ENCODE measurements around the gene BMS1.
"Not testable (repeated sequence)": the region's sequence is repeated elsewhere in the genome, so short reads cannot be mapped to it uniquely, and the experiment has no call there.

Gene BMS1

GRCh38 chr10:42866115-42866995 is 83.8 kb downstream of the BMS1 start:
- DNase-seq, result no peak

- DNase-seq, result no peak
Measured at GRCh38 chr10:42867571-42867970, 85.0 kb downstream of the BMS1 start.

DNA sequence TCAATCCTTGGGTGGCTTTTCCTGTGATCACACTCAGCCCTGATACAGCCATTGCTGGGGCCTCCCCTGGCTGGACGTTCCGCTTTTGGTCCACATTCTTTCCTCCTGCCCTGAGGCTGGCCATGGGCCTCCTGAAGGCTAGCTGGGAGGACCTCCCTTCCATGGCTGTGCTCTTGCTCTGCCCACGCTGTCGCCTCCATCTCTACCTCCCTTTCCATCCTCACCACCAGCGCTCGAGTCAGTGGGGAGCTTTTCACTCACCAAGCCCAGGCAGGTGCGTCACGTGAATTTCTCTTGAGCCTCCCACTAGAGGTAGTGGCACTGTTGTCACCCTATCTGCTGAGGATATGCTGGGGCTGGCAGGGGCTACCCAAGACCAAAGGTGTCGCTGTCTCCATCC is 85.9 kb downstream of the BMS1 start:
- DNase-seq, result no peak

- DNase-seq, result no peak
Measured at GRCh38 chr10:42869977-42870350, 87.4 kb downstream of the BMS1 start.

- DNase-seq, result not testable (repeated sequence)
Measured at GRCh38 chr10:42871138-42871641, 88.6 kb downstream of the BMS1 start.

GRCh38 chr10:42871823-42872222 is 89.2 kb downstream of the BMS1 start:
- DNase-seq, result no peak

- DNase-seq, result no peak
Measured at GRCh38 chr10:42872865-42873435, 90.4 kb downstream of the BMS1 start.

DNA sequence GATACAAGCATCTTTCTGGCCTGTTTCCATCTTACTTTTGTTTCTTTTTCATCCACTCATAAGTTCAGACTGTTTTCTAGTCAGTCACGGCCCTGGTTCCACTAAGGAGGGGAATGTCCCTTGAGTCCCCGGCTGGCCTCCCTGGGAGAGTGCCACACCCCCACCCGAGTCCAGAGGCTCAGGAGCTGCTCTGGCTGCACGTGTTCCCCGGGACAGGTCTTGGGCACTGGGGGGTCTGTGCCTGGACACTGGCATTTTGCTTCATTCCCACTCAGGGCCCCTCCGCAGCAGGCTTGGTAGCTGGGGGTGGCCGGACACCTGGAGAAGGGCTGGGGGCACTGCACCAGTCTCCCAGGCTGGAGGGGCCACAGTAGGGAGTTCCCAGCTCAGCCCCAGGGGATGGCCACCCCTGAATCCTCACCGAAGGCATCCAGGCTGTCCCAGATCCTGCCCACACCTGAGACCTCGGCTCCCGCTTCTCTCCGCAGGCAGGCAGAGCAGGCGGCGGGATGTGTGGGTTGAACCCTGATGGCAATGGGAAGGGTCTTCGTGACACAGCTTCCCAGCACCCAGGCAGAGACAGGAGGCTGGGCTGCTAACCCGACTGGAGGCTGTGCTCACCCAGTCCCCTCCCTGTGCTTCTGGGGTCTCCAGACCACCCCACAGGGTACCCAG is 92.3 kb downstream of the BMS1 start:
- DNase-seq, result no peak

GRCh38 chr10:42875388-42875755 is 92.8 kb downstream of the BMS1 start:
- no peak for DNase-seq

DNA sequence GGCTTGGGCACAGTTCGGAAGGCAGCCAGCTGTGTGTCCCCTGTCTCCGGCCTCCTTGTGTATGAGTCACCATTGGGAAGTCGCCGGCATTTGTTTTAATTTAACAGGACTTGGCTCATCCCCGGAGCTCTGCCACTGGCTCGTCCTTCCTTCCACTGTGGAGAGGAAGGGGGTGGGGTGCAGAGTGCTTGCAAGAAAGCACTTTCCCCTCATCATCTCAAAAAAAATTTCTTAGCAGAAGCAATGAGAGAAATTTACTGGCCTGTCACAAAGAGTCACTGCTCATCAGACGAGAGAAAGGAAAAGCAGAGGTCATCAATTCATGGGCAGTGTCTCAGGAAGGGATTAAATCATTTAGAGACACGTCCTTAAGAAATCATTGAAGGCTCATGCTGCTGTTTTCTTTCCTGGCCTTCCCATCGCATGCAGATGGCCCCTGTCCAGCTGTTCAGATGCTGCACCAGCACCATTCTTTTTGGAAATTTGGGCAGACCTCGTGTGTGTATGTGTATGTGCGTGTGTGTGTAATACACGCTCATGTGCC is 93.3 kb downstream of the BMS1 start:
- DNase-seq, result no peak

DNA sequence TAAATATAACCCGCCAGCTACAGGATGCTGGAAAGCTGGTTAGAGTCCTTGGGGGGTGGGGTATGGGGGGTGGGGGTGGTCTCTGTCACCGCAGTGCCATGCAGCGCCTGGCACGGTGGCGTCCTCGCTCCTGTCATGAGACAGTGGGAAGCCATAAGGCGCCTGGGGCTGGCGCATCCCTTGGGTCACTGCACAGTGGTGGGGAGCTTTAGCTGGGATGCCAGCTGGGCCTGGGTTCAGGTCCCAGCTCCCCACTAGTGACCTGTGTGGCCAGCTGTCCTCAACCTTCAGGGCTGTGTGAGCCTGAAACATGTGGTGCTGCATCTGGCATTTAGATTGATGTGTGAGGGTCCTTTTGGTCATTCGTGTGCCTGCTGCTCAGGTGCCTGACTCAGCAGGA is 93.9 kb downstream of the BMS1 start:
- DNase-seq, result no peak

GRCh38 chr10:42876945-42877344 is 94.3 kb downstream of the BMS1 start:
- DNase-seq, result no peak

DNA sequence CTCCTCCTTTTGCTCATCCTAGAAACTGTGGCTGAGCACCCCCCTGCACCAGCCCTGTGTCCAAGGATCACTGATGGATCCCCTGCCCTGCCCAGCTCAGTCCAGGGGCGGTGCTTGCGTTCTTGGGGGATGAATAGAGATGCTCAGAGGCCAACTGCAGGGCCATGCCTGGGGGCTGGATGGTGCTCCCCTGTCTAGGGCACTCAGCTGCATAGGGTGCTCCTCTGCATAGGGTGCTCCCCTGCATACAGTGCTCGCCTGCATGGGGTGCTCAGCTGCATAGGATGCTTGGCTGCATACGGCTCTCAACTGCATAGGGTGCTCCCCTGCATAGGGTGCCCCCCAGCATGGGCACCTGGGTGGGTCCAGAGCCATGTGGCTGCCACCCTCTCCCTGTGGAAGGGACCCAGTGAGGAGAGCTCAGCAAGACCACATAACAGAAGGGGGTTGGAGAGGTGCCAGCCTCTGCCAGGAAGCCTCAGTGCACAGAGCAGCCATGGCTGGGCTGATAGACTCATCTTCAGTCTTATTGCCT is 95.0 kb downstream of the BMS1 start:
- no peak for DNase-seq

GRCh38 chr10:42878134-42878820 is 95.7 kb downstream of the BMS1 start:
- DNase-seq, result no peak

- DNase-seq, result no peak
Measured at GRCh38 chr10:42878821-42879195, 96.2 kb downstream of the BMS1 start.

DNA sequence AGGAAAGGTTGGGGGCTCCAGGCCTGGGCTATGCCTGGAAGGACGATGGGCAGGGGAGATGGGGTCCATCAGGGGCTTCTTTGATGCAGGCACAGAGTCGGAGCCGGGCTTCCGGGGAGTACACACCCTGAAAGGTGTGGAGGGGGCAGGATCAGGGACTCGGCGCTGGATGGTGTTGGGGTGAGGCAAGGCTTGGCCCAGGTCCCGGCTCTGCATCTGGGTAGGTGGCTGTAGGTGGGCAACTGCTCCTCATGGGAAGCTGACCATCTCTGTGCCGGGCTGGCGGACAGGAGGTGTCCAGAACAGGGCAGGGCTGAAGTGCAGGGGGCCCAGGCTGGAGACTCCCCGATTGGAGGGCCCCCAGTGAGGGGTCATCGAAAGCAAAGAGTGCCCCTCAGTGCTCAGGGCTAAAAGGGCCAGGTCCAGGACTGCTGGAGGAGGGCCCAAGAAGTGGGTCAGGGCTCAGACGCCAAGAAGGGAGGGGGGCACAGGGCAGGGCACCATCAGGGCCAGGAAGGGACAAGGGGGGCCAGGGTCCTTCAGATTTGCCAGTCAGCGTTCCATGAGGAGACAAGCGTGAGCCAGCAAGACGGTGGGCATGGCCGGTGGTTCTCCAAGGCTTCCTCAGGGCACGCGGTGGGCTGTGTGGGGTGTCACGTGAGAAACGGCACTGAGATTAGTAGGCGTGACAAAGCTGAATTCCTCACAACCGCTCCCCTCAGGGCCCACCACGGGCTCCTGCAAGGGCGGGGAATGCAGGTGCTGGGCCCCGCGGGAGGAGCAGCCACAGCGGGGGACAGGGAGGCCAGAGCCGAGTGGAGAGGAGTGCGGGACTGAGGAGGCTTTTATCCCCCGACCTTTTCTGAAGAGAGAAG is 97.0 kb downstream of the BMS1 start:
- DNase-seq, result no peak

DNA sequence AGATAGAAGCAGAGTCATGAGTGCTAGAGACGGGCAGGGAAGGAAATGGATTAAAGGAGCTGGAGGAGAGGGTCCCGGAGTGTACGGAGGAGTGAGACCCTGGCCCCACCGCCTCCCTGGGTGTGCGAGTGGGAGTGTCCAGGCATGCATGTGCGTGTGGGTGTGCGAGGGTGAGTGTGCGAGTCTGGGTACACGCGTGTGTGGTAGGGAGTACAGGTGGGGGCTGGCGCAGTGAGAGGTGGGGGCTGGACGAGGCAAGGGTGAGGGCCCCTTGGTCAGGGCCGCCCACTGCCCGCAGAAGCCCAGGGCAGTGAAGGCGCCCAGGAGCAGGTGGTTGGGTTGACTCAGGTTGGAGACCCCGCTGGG is 97.6 kb downstream of the BMS1 start:
- DNase-seq, result no peak

GRCh38 chr10:42882597-42882996 is 100.0 kb downstream of the BMS1 start:
- no peak for DNase-seq
